CD14-positive monocyte (primary cell): ENCODE data around the gene FBXO2. TPM values are rescaled to one million over a fixed set of nuclear protein-coding genes. Genes with fewer than 3 reads are reported as not detected.

Source experiments
- DNase-seq, 3 donors: peaks; one replicate each; pipeline ENCODE4 v3.0.0-alpha.2; 2011 to 2022
- H2AFZ ChIP-seq: 2 replicates; pipeline ENCODE4 v1.6.0; 2012; ENCODE audit warnings: mild to moderate bottlenecking, low read depth, low read length, inconsistent platforms; ENCODE audit not compliant: insufficient read depth, poor library complexity, severe bottlenecking
- H3K27ac ChIP-seq, 2 donors: 1 replicate in 1 of 2; 2 replicates in 1 of 2; pipeline ENCODE4 v1.5.1; 2012 to 2013; ENCODE audit warnings: low read length in 2 of 2, control low read depth in 1 of 2, inconsistent platforms in 1 of 2, low read depth in 1 of 2, mild to moderate bottlenecking in 1 of 2
- H3K27me3 ChIP-seq, 2 donors: one replicate each; pipeline versions ENCODE4 v1.6.0 to v1.6.1; 2011 to 2013; ENCODE audit warnings: low read length in 2 of 2; ENCODE audit not compliant: control insufficient read depth in 2 of 2, insufficient read depth in 2 of 2
- H3K36me3 ChIP-seq, 2 donors: replicated peaks in 1 of 2; 1 replicate in 1 of 2; 2 replicates in 1 of 2; pipeline versions ENCODE4 v1.5.1 to v1.6.1; 2012 to 2013; ENCODE audit warnings: low read length in 2 of 2, control low read depth in 1 of 2, inconsistent platforms in 1 of 2, mild to moderate bottlenecking in 1 of 2; ENCODE audit not compliant: insufficient read depth in 2 of 2, control insufficient read depth in 1 of 2
- H3K4me1 ChIP-seq, 2 donors: 1 replicate in 1 of 2; 2 replicates in 1 of 2; pipeline versions ENCODE4 v1.5.1 to v1.6.1; 2012 to 2013; ENCODE audit warnings: low read length in 2 of 2, control low read depth in 1 of 2, inconsistent platforms in 1 of 2, mild to moderate bottlenecking in 1 of 2, moderate library complexity in 1 of 2; ENCODE audit not compliant: insufficient read depth in 2 of 2, control insufficient read depth in 1 of 2
- H3K4me2 ChIP-seq: replicated peaks from 2 replicates; pipeline ENCODE3; 2012; ENCODE audit warnings: low read length, moderate library complexity, mild to moderate bottlenecking; ENCODE audit not compliant: poor library complexity, severe bottlenecking; ENCODE audit errors: extremely low read depth
- H3K4me3 ChIP-seq, 3 experiments: fragments of 200-600 bp in 1 of 3; sonication (generic) in 1 of 3; replicated peaks in 1 of 3; 1 replicate in 2 of 3; 2 replicates in 1 of 3; pipeline ENCODE4 v1.5.1; 2011 to 2013; ENCODE audit warnings: low read length in 3 of 3, mild to moderate bottlenecking in 3 of 3, control low read depth in 2 of 3, low read depth in 2 of 3, inconsistent platforms in 1 of 3, moderate library complexity in 1 of 3
- H3K79me2 ChIP-seq: 2 replicates; pipeline ENCODE4 v1.6.0; 2012; ENCODE audit warnings: mild to moderate bottlenecking, control low read depth, inconsistent platforms, low read length, moderate library complexity; ENCODE audit not compliant: insufficient read depth
- H3K9ac ChIP-seq: 2 replicates; pipeline ENCODE4 v1.6.0; 2017; ENCODE audit warnings: low read length, mild to moderate bottlenecking; ENCODE audit not compliant: insufficient read depth, poor library complexity, severe bottlenecking
- H3K9me3 ChIP-seq, 2 donors: replicated peaks in 1 of 2; 1 replicate in 1 of 2; 2 replicates in 1 of 2; pipeline versions ENCODE4 v1.5.1 to v1.6.1; 2012 to 2013; ENCODE audit warnings: low read length in 2 of 2, control low read depth in 1 of 2; ENCODE audit not compliant: control insufficient read depth in 1 of 2, insufficient read depth in 1 of 2
- H4K20me1 ChIP-seq: 2 replicates; pipeline ENCODE4 v1.6.0; 2012; ENCODE audit warnings: mild to moderate bottlenecking, low read length, control low read depth, moderate library complexity; ENCODE audit not compliant: insufficient read depth
- H3K27ac Mint-ChIP-seq, 7 donors: one replicate each; pipeline ENCODE4 v1.8.0; 2020; ENCODE audit warnings: mild to moderate bottlenecking in 7 of 7, mixed read lengths in 7 of 7, moderate library complexity in 6 of 7, inconsistent platforms in 2 of 7
- H3K27me3 Mint-ChIP-seq, 3 donors: one replicate each; pipeline ENCODE4 v1.8.0; 2021 to 2022; ENCODE audit warnings: low read depth in 3 of 3, mild to moderate bottlenecking in 3 of 3, mixed read lengths in 3 of 3, moderate library complexity in 3 of 3, inconsistent platforms in 1 of 3
- H3K36me3 Mint-ChIP-seq, 2 donors: one replicate each; pipeline ENCODE4 v1.8.0; 2020; ENCODE audit warnings: mixed read lengths in 2 of 2, inconsistent platforms in 1 of 2, mild to moderate bottlenecking in 1 of 2
- H3K4me1 Mint-ChIP-seq: one replicate; pipeline ENCODE4 v1.8.0; 2020; ENCODE audit warnings: mild to moderate bottlenecking, mixed read lengths
- H3K4me3 Mint-ChIP-seq, 2 donors: one replicate each; pipeline ENCODE4 v1.8.0; 2020; ENCODE audit warnings: mild to moderate bottlenecking in 2 of 2, mixed read lengths in 2 of 2, moderate library complexity in 1 of 2
- H3K9me3 Mint-ChIP-seq, 7 donors: one replicate each; pipeline ENCODE4 v1.8.0; 2020 to 2022; ENCODE audit warnings: mixed read lengths in 7 of 7, mild to moderate bottlenecking in 6 of 7, moderate library complexity in 6 of 7, inconsistent platforms in 2 of 7
- CTCF ChIP-seq: fragments of 200-600 bp; IDR thresholded peaks from one replicate; pipeline ENCODE4 v1.8.0; 2022; ENCODE audit warnings: antibody characterized with exemption, mild to moderate bottlenecking
- WGBS: methylation state at CpG from one replicate; pipeline ENCODE4 v1.1.5; 2013; ENCODE audit warnings: missing lambda C conversion rate; ENCODE audit not compliant: insufficient coverage; 5-methylcytosine and 5-hydroxymethylcytosine counted together
- intact Hi-C, 2 donors: fragments of 100-400 bp; cut with micrococcal nuclease; formaldehyde crosslinking; loops; one replicate each; pipeline versions ENCODE4 v1.15.0 to v1.15.1; 2023
- polyA plus RNA-seq, 3 donors: library from polyadenylated mRNA; depleted of rRNA in 1 of 3; unstranded in 2 of 3; stranded (reverse) in 1 of 3; fragments of 300-500 nt in 2 of 3; fragments of >200 nt in 1 of 3; fragmentation: Illumina TruSeq in 2 of 3; gene quantifications; 1 replicate in 2 of 3; 2 replicates in 1 of 3; pipeline ENCODE4 v1.2.3, GENCODE V29; 2012 to 2021

Gene FBXO2
- polyA plus RNA-seq, 3 donors = 0.08 TPM; not detected in 2

GRCh38 chr1:11693024-11693590 is 38.9 kb upstream of the FBXO2 start:
- Mint-ChIP-seq H3K4me3 (peak overlapping the region in 1 of 2 donors; percentile 83), H3K36me3 (peaks cover 2 to 6% of the 10 kb centered on the region in 2 donors), H3K27ac (peak overlapping the region in 2 of 7 donors; percentile 0 to 57), H3K4me1 (peaks cover 23% of the 10 kb centered on the region), H3K27me3 (peaks cover 55 to 82% (median 71%) of the 10 kb centered on the region in 3 donors), H3K9me3 (peaks cover 0 to 17% (median 7%) of the 10 kb centered on the region in 7 donors)
- Histone ChIP-seq H3K79me2 (no peaks in the 10 kb centered on the region), H3K27ac (no peak overlapping the region), H3K4me2 (no peak overlapping the region), H3K27me3 (peaks cover 41 to 59% of the 10 kb centered on the region in 2 donors), H3K4me1 (peaks cover 5 to 11% of the 10 kb centered on the region in 2 donors), H3K4me3 (no peak overlapping the region), H3K9me3 (peaks cover 0 to 11% of the 10 kb centered on the region in 2 donors), H4K20me1 (no peaks in the 10 kb centered on the region), H3K36me3 (no peaks in the 10 kb centered on the region), H2AFZ (no peak overlapping the region), H3K9ac (no peak overlapping the region)
- TF ChIP-seq CTCF = no peak
- 0% methylated on average over 3 of the region's 6 CpGs for WGBS
- peak; percentile 60 to 77 (median 68) for DNase-seq
- intact Hi-C loops = no loop called here

- peaks cover 0 to 17% (median 7%) of the 10 kb centered on the region in 7 donors for H3K9me3 Mint-ChIP-seq
- no peak overlapping the region for H2AFZ ChIP-seq
- H3K27ac Mint-ChIP-seq = peak overlapping the region in 1 of 7 donors; percentile 42
- no peak for TF ChIP-seq CTCF
- H3K36me3 Mint-ChIP-seq = peaks cover 2 to 6% of the 10 kb centered on the region in 2 donors
- H3K27me3 Mint-ChIP-seq = peaks cover 58 to 83% (median 71%) of the 10 kb centered on the region in 3 donors
- WGBS = 5% methylated on average over 56 of the region's 64 CpGs
- H3K9ac ChIP-seq = no peak overlapping the region
- no peaks in the 10 kb centered on the region for H3K36me3 ChIP-seq
- no peak for DNase-seq
- no peak overlapping the region for H3K4me2 ChIP-seq
- H4K20me1 ChIP-seq = no peaks in the 10 kb centered on the region
- no peaks in the 10 kb centered on the region for H3K79me2 ChIP-seq
- no peak overlapping the region for H3K27ac ChIP-seq
- intact Hi-C loops = no loop called here
- H3K9me3 ChIP-seq = peaks cover 0 to 11% of the 10 kb centered on the region in 2 donors
- peak overlapping the region in 1 of 2 donors; percentile 86 for H3K4me3 Mint-ChIP-seq
- H3K4me1 ChIP-seq = peaks cover 5 to 11% of the 10 kb centered on the region in 2 donors
- no peak overlapping the region for H3K4me3 ChIP-seq
- peaks cover 23% of the 10 kb centered on the region for H3K4me1 Mint-ChIP-seq
- peaks cover 41 to 63% of the 10 kb centered on the region in 2 donors for H3K27me3 ChIP-seq
These were observed 37.9 kb upstream of the FBXO2 start for GRCh38 chr1:11691928-11692711.
